ENCODE measurements around the gene C16orf90. TPM values are rescaled to one million over a fixed set of nuclear protein-coding genes. Genes with fewer than 3 reads are reported as not detected.
"Not testable (repeated sequence)": the region's sequence is repeated elsewhere in the genome, so short reads cannot be mapped to it uniquely, and the experiment has no call there.

C16orf90 gene
- polyA plus RNA-seq, 4 donors: 0.17 TPM; not detected in 3

- no peak for DNase-seq (ENCODE audit: low read depth in 4 of 4, low spot score in 2 of 4)
These were observed 18.7 kb upstream of the C16orf90 start for GRCh38 chr16:3513892-3514583.

GRCh38 chr16:3511286-3512180 is 16.2 kb upstream of the C16orf90 start:
- DNase-seq (ENCODE audit: low read depth in 4 of 4, low spot score in 2 of 4): no peak

- no peak for DNase-seq (ENCODE audit: low read depth in 4 of 4, low spot score in 2 of 4)
These were observed 15.1 kb upstream of the C16orf90 start for GRCh38 chr16:3510416-3510815.

GRCh38 chr16:3509470-3509928 is 14.2 kb upstream of the C16orf90 start:
- DNase-seq (ENCODE audit: low read depth in 4 of 4, low spot score in 2 of 4): no peak

- no peak for DNase-seq (ENCODE audit: low read depth in 4 of 4, low spot score in 2 of 4)
These were observed 13.4 kb upstream of the C16orf90 start for GRCh38 chr16:3508736-3509135.

GRCh38 chr16:3503523-3503922 is 8.2 kb upstream of the C16orf90 start:
- no peak for DNase-seq (ENCODE audit: low read depth in 4 of 4, low spot score in 2 of 4)

GRCh38 chr16:3501783-3502400 is 6.6 kb upstream of the C16orf90 start:
- DNase-seq (ENCODE audit: low read depth in 4 of 4, low spot score in 2 of 4): no peak

GRCh38 chr16:3501412-3501761 is 6.1 kb upstream of the C16orf90 start:
- DNase-seq (ENCODE audit: low read depth in 4 of 4, low spot score in 2 of 4): not testable (repeated sequence)

GRCh38 chr16:3498988-3499387 is 3.7 kb upstream of the C16orf90 start:
- DNase-seq (ENCODE audit: low read depth in 4 of 4, low spot score in 2 of 4): no peak

GRCh38 chr16:3497771-3498170 is 2.5 kb upstream of the C16orf90 start:
- no peak for DNase-seq (ENCODE audit: low read depth in 4 of 4, low spot score in 2 of 4)

- DNase-seq (ENCODE audit: low read depth in 4 of 4, low spot score in 2 of 4): no peak
These were observed 1.1 kb upstream of the C16orf90 start for GRCh38 chr16:3496386-3496785.

- no peak for DNase-seq (ENCODE audit: low read depth in 4 of 4, low spot score in 2 of 4)
These were observed 809 bp downstream of the C16orf90 start for GRCh38 chr16:3494386-3494973.

- no peak for DNase-seq (ENCODE audit: low read depth in 4 of 4, low spot score in 2 of 4)
These were observed 2.9 kb downstream of the C16orf90 start for GRCh38 chr16:3492356-3492755.

- DNase-seq (ENCODE audit: low read depth in 4 of 4, low spot score in 2 of 4): no peak
These were observed 4.2 kb downstream of the C16orf90 start for GRCh38 chr16:3490911-3491629.

GRCh38 chr16:3488801-3489200 is 6.5 kb downstream of the C16orf90 start:
- no peak for DNase-seq (ENCODE audit: low read depth in 4 of 4, low spot score in 2 of 4)

GRCh38 chr16:3487521-3488410 is 7.5 kb downstream of the C16orf90 start:
- DNase-seq (ENCODE audit: low read depth in 4 of 4, low spot score in 2 of 4): no peak

- DNase-seq (ENCODE audit: low read depth in 4 of 4, low spot score in 2 of 4): no peak
These were observed 8.6 kb downstream of the C16orf90 start for GRCh38 chr16:3486506-3487215.

GRCh38 chr16:3485821-3486505 is 9.3 kb downstream of the C16orf90 start:
- no peak for DNase-seq (ENCODE audit: low read depth in 4 of 4, low spot score in 2 of 4)
